Esophagus muscularis mucosa (tissue), 4 donors: ENCODE measurements around the gene JADE2. TPM values are rescaled to one million over a fixed set of nuclear protein-coding genes. Genes with fewer than 3 reads are reported as not detected.
"Not testable (repeated sequence)": the region's sequence is repeated elsewhere in the genome, so short reads cannot be mapped to it uniquely, and the experiment has no call there.

Experiments
- DNase-seq: peaks from one replicate; pipeline ENCODE4 v3.0.0-alpha.2; 2017; ENCODE audit errors: extremely low spot score
- H3K27ac ChIP-seq, 4 donors: fragments of 200-600 bp; sonication (generic); replicated peaks in 1 of 4; 1 replicate in 3 of 4; 2 replicates in 1 of 4; pipeline ENCODE4 v1.5.1; 2016 to 2019; ENCODE audit warnings: mild to moderate bottlenecking in 1 of 4
- H3K27me3 ChIP-seq, 4 donors: fragments of 200-600 bp; sonication (generic); one replicate each; pipeline versions ENCODE4 v1.5.1 to v1.6.0; 2016 to 2019
- H3K36me3 ChIP-seq, 4 donors: fragments of 200-600 bp; sonication (generic); one replicate each; pipeline ENCODE4 v1.5.1; 2016 to 2019
- H3K4me1 ChIP-seq, 4 donors: fragments of 200-600 bp; sonication (generic); one replicate each; pipeline ENCODE4 v1.5.1; 2016 to 2019
- H3K4me3 ChIP-seq, 4 donors: fragments of 200-600 bp; sonication (generic); 1 replicate in 2 of 4; 2 replicates in 2 of 4; pipeline ENCODE4 v1.5.1; 2016 to 2019; ENCODE audit warnings: mild to moderate bottlenecking in 4 of 4, moderate library complexity in 1 of 4
- H3K9me3 ChIP-seq, 4 donors: fragments of 200-600 bp; sonication (generic); 1 replicate in 3 of 4; 2 replicates in 1 of 4; pipeline ENCODE4 v1.5.1; 2016 to 2019
- EP300 ChIP-seq: sonication (generic); formaldehyde crosslinking; IDR thresholded peaks from one replicate; pipeline ENCODE4 v1.6.1; 2017; ENCODE audit warnings: antibody characterized with exemption
- POLR2A ChIP-seq: fragments of 450-650 bp; IDR thresholded peaks from one replicate; pipeline ENCODE4 v1.6.1; 2017; ENCODE audit warnings: antibody characterized with exemption, moderate library complexity, mild to moderate bottlenecking, low read depth
- POLR2AphosphoS5 ChIP-seq, 2 donors: sonication (generic); formaldehyde crosslinking; IDR thresholded peaks; one replicate each; pipeline ENCODE4 v1.6.1; 2017; ENCODE audit warnings: antibody characterized with exemption in 2 of 2
- WGBS: methylation state at CpG from one replicate; pipeline ENCODE4 v1.1.5; 2018; 5-methylcytosine and 5-hydroxymethylcytosine counted together
- intact Hi-C: fragments of 100-400 bp; cut with DNase I; formaldehyde crosslinking; loops from one replicate; pipeline ENCODE4 v1.15.1; 2023
- total RNA-seq, 4 donors: library from RNA; depleted of rRNA; stranded (reverse); fragments of >200 nt; gene quantifications; one replicate each; pipeline versions ENCODE4 v1.1.0 to v1.2.1, GENCODE V29; 2016
- TF ChIP-seq, protein P1 (sequence below), 3 experiments: fragments of 200-600 bp in 2 of 3; fragments of 450-650 bp in 1 of 3; sonication (generic) in 2 of 3; IDR thresholded peaks; one replicate each; pipeline ENCODE4 v1.5.1; 2017 to 2019; ENCODE audit warnings: antibody characterized with exemption in 3 of 3, mild to moderate bottlenecking in 2 of 3, moderate library complexity in 1 of 3

Gene JADE2
- total RNA-seq, 4 donors from 2014 or later: 55.5 to 95.5 (median 77.1) TPM

DNA sequence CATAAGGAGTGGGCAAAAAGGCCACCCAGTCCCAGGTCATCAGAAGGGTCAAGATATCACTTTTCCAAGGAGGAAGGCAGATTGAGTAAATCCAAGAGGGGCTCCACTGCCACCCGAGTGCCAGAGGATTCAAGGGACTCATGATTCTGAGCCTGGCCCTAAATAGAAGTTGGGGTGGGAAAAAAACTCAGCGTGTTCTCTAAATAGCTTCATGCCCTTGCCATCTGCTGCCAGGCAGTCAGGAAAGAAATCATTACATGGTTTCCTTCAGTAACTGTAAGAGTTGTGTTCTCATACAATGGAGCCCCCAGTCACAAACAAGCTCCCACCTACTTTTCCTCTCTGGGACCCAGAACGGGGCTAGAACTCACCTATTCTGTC is 70.0 kb downstream of the JADE2 start:
- H3K36me3 ChIP-seq: no peaks in the 10 kb centered on the region
- peaks cover 14 to 23% (median 15%) of the 10 kb centered on the region in 4 donors for H3K4me1 ChIP-seq
- WGBS: 66% methylated on average over 3 of the region's 3 CpGs
- intact Hi-C loops: no loop called here
- H3K27me3 ChIP-seq: no peaks in the 10 kb centered on the region
- TF ChIP-seq POLR2AphosphoS5 (IDR thresholded peaks at IDR 0.05) (no peak), EP300 (no peak), POLR2A (no peak)
- TF ChIP-seq, protein P1, sequence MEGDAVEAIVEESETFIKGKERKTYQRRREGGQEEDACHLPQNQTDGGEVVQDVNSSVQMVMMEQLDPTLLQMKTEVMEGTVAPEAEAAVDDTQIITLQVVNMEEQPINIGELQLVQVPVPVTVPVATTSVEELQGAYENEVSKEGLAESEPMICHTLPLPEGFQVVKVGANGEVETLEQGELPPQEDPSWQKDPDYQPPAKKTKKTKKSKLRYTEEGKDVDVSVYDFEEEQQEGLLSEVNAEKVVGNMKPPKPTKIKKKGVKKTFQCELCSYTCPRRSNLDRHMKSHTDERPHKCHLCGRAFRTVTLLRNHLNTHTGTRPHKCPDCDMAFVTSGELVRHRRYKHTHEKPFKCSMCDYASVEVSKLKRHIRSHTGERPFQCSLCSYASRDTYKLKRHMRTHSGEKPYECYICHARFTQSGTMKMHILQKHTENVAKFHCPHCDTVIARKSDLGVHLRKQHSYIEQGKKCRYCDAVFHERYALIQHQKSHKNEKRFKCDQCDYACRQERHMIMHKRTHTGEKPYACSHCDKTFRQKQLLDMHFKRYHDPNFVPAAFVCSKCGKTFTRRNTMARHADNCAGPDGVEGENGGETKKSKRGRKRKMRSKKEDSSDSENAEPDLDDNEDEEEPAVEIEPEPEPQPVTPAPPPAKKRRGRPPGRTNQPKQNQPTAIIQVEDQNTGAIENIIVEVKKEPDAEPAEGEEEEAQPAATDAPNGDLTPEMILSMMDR (IDR thresholded peaks at IDR 0.05): no peak
- DNase-seq: no peak
- no peak overlapping the region for H3K27ac ChIP-seq
- H3K9me3 ChIP-seq: no peaks in the 10 kb centered on the region
- H3K4me3 ChIP-seq: no peak overlapping the region

DNA sequence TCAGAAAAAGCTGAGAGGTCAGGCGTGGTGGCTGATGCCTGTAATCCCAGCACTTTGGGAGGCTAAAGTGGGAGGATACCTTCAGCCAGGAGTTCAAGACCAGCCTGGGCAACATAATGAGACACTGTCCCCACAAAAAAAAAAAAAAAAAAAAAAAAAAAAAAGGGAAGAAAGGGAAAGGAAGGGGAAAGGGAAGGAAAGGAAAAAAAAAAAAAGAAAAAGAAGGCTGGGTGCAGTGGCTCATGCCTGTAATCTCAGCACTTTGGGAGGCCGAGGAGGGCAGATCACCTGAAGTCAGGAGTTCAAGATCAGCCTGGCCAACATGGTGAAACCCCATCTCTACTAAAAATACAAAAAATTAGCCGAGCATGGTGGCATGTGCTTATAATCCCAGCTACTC is 74.3 kb downstream of the JADE2 start:
- H3K27ac ChIP-seq, DNase-seq, H3K4me3 ChIP-seq, H3K9me3 ChIP-seq, H3K4me1 ChIP-seq, H3K27me3 ChIP-seq: not testable (repeated sequence)
- WGBS: 93% methylated on average over 3 of the region's 3 CpGs
- intact Hi-C loops: loop anchor here (10.0 kb wide), 1 partner anchor 105 kb away; no protein-coding TSS in a partner anchor
- peaks cover 8 to 33% (median 15%) of the 10 kb centered on the region in 4 donors for H3K36me3 ChIP-seq

DNA sequence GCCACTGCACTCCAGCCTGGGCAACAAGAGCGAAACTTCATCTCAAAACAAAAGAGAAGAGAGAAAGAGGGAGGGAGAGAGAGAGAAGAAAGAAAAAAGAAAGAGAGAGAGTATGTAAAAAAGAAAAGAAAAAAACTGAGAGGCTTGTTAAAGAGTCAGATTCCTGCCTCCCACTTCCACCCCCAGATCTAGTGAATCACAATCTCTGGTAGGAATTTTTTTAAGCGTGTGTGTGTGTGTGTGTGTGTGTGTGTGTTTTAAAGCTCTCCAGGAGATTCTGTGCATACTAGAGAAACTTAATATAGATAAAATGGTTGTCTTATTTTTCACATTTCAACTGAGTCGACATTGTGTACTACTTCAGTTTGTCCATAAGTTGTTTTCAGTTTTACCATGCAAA is 75.1 kb downstream of the JADE2 start:
- no peaks in the 10 kb centered on the region for H3K9me3 ChIP-seq
- intact Hi-C loops: loop anchor here (10.0 kb wide), 1 partner anchor 104 kb away; no protein-coding TSS in a partner anchor
- no peak overlapping the region for H3K4me3 ChIP-seq
- no peak overlapping the region for H3K27ac ChIP-seq
- peaks cover 16 to 41% (median 22%) of the 10 kb centered on the region in 4 donors for H3K36me3 ChIP-seq
- no peak for DNase-seq
- 76% methylated on average over 3 of the region's 3 CpGs for WGBS
- TF ChIP-seq EP300 (no peak), POLR2A (no peak), POLR2AphosphoS5 (IDR thresholded peaks at IDR 0.05) (no peak)
- TF ChIP-seq, protein P1 (IDR thresholded peaks at IDR 0.05): no peak
- H3K4me1 ChIP-seq: peaks cover 0 to 2% (median 0%) of the 10 kb centered on the region in 4 donors
- H3K27me3 ChIP-seq: no peaks in the 10 kb centered on the region

DNA sequence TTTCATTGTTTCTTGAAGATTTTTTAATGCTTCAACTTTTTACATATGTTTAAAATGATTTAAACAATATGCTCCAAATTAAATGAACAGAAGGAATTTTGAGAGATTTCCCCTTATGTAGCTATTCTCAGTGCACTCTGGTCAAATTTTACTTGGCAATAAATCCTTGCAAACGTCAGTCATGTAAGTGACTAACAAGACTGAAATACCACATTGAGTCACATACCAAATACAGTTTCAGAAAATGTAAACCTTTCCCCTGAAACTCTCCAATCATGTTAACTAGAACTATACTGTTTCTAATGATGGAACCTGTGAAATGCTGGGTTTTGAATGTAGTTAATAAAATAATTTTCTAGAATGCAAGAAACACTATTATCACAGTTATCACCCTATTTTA is 77.6 kb downstream of the JADE2 start:
- 24% methylated on average over 1 of the region's 1 CpG for WGBS
- intact Hi-C loops: loop anchor here (10.0 kb wide), 1 partner anchor 102 kb away; no protein-coding TSS in a partner anchor
- peaks cover 24 to 66% (median 44%) of the 10 kb centered on the region in 4 donors for H3K36me3 ChIP-seq
- H3K27me3 ChIP-seq: no peaks in the 10 kb centered on the region
- no peak overlapping the region for H3K27ac ChIP-seq
- no peak for DNase-seq
- H3K9me3 ChIP-seq: no peaks in the 10 kb centered on the region
- no peaks in the 10 kb centered on the region for H3K4me1 ChIP-seq
- H3K4me3 ChIP-seq: no peak overlapping the region
- TF ChIP-seq, protein P1 (IDR thresholded peaks at IDR 0.05): no peak
- TF ChIP-seq EP300 (no peak), POLR2A (no peak), POLR2AphosphoS5 (IDR thresholded peaks at IDR 0.05) (no peak)

DNA sequence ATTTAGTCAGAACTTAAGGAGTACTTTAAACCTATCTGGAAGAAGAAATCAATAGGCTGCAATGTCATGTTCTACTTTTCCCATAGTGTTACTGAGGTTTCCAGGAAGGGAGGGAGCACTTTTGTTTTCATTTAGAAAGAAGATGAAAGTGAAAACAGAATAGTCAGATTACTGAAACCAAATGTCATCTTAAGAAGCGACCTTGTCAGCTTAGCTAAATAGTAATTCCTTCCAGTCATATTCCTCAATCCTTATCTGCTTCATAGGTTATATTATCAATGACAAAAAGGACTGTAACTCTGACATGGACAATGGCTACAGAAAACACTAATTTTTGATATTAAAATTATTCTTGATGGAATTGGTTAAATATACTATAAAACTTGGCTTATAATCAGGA is 79.4 kb downstream of the JADE2 start:
- no peak overlapping the region for H3K4me3 ChIP-seq
- intact Hi-C loops: loop anchor here (10.0 kb wide), 1 partner anchor 100 kb away; no protein-coding TSS in a partner anchor
- H3K36me3 ChIP-seq: peaks cover 39 to 84% (median 61%) of the 10 kb centered on the region in 4 donors

More for the DNA sequence above, 79.4 kb downstream of the JADE2 start:
- H3K27ac ChIP-seq: no peak overlapping the region
- DNase-seq: no peak
- H3K4me1 ChIP-seq: no peaks in the 10 kb centered on the region
- H3K27me3 ChIP-seq: no peaks in the 10 kb centered on the region
- TF ChIP-seq, protein P1 (IDR thresholded peaks at IDR 0.05): no peak
- TF ChIP-seq POLR2A (no peak), POLR2AphosphoS5 (IDR thresholded peaks at IDR 0.05) (no peak), EP300 (no peak)
- H3K9me3 ChIP-seq: no peaks in the 10 kb centered on the region
- WGBS: 86% methylated on average over 1 of the region's 1 CpG
